ENCODE data around the gene TM7SF2.

Gene TM7SF2

GRCh38 chr11:65160643-65161042, 49.0 kb downstream of the TM7SF2 start:
- no peak for DNase-seq

DNA sequence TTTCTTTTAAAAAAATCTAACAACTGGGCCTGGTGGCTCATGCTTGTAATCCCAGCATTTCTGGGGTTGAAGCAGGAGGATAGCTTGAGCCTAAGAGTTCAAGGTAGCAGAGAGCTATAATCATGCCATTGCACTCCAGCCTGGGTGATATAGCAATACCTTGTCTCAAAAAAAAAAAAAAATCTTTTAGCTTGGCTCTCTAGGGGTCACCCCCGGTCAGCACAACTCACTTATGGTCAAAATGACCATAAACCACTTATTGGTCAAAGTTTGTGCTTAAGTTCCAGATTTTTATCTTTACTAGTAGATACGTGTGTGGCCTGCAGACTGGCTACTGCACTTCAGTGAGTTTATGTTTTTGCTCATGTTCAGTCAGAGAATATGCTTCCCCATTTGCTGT, 52.0 kb downstream of the TM7SF2 start:
- no peak for DNase-seq
